Mucosa of descending colon (tissue), 3 donors: ENCODE results near the gene PIEZO2. TPM values are rescaled to one million over a fixed set of nuclear protein-coding genes. Genes with fewer than 3 reads are reported as not detected.
A peak's percentile ranks its signal among the peaks of the same experiment; 100 is the strongest.
"Not testable (repeated sequence)": the region's sequence is repeated elsewhere in the genome, so short reads cannot be mapped to it uniquely, and the experiment has no call there.

Source experiments
- ATAC-seq: fragments of 200-7000 bp; cut with Tn5 transposase; one replicate; pipeline ENCODE4 v1.9.1; 2020; ENCODE audit warnings: mild to moderate bottlenecking, moderate library complexity
- DNase-seq, 3 donors: peaks; one replicate each; pipeline ENCODE4 v3.0.0-alpha.2; 2020
- H3K36me3 ChIP-seq: fragments of 200-600 bp; one replicate; pipeline ENCODE4 v1.8.0; 2021; ENCODE audit warnings: low read depth, mild to moderate bottlenecking
- H3K4me1 ChIP-seq: fragments of 200-600 bp; one replicate; pipeline ENCODE4 v1.8.0; 2021; ENCODE audit warnings: low read depth, mild to moderate bottlenecking
- H3K4me3 ChIP-seq: fragments of 200-600 bp; one replicate; pipeline ENCODE4 v1.8.0; 2021; ENCODE audit warnings: mild to moderate bottlenecking
- H3K9me3 ChIP-seq: fragments of 200-600 bp; one replicate; pipeline ENCODE4 v1.8.0; 2021; ENCODE audit warnings: mild to moderate bottlenecking
- CTCF ChIP-seq: fragments of 200-600 bp; IDR thresholded peaks from one replicate; pipeline ENCODE4 v1.8.0; 2022; ENCODE audit warnings: antibody characterized with exemption, mild to moderate bottlenecking
- intact Hi-C, 2 donors: fragments of 100-400 bp; cut with DNase I in 1 of 2; cut with micrococcal nuclease in 1 of 2; formaldehyde crosslinking; loops; one replicate each; pipeline versions ENCODE4 v1.11.0 to v1.11.1; 2022; cut with DNase I, micrococcal nuclease
- total RNA-seq, 3 donors: library from RNA; stranded (reverse); fragmentation: NEBNext Ultra II Directional in 2 of 3; extraction: Animal tissue kit (Norgen Biotek cat#: 25700) in 2 of 3; gene quantifications; one replicate each; pipeline versions ENCODE4 v1.2.1 to v1.2.4, GENCODE V29; 2021 to 2023
- donor health status: DM: no; HTN: no; CAD: no; lungs with moderate emphysema.
- donor health status: DM: no; HTN: no; CAD: no.
- donor health status: DM: no; HTN: yes; CAD: no.

Gene PIEZO2
- total RNA-seq, 3 donors from 2014 or later, result 1.0 to 18.9 (median 1.4) TPM

DNA sequence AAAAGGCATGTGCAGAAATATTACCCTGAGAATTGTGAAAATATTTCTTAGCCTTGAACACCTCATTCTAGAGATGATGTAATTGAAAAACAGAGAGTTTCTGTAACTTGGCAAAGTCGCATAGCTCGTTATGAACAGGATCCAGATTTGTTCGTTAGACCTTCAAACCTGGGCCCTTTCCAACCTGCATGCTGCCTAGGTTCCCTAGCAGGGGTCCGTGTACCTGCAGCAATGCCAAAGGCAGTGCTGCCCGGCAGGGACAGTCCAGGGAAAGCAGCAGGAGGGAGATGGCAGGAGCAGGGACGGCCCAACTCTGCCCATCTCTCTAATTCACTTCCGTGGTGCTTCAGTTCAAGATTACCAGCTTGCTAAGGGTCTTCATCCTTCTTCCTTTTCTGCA lies 12.0 kb downstream of the PIEZO2 start:
- Histone ChIP-seq H3K4me3 (no peak overlapping the region), H3K4me1 (no peaks in the 10 kb centered on the region), H3K9me3 (no peaks in the 10 kb centered on the region), H3K36me3 (no peaks in the 10 kb centered on the region)
- ATAC-seq (no peak), DNase-seq (no peak)
- intact Hi-C loops, result no loop called here
- no peak for TF ChIP-seq CTCF

GRCh38 chr18:11136241-11136640 lies 13.1 kb downstream of the PIEZO2 start:
- H3K4me1 ChIP-seq, result no peaks in the 10 kb centered on the region
- no peak for TF ChIP-seq CTCF
- intact Hi-C loops, result no loop called here
- H3K36me3 ChIP-seq, result no peaks in the 10 kb centered on the region
- no peak for DNase-seq
- no peak overlapping the region for H3K4me3 ChIP-seq
- no peaks in the 10 kb centered on the region for H3K9me3 ChIP-seq
- ATAC-seq, result no peak

DNA sequence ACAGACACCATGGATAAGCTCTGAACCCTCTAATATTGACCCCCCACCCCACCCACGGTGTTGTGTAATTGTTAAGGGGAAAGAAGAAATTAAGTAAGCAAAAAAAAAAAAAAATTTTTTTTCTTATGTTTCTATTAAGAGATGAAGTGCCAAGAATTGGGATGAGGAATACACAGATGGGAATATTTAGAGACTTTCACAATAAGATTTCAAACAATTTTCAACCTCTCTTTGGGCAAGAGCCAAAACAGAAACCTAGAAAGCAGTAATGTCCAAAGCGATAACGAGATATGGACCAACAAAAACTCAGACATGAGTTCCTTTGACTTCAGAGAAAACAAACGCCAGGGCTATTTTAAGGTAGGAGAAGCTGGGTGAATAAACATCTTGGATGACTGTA lies 14.4 kb downstream of the PIEZO2 start:
- no peak for DNase-seq
- Histone ChIP-seq H3K9me3 (no peaks in the 10 kb centered on the region), H3K4me3 (no peak overlapping the region), H3K36me3 (no peaks in the 10 kb centered on the region), H3K4me1 (no peaks in the 10 kb centered on the region)
- intact Hi-C loops, result no loop called here
- TF ChIP-seq CTCF, result no peak
- ATAC-seq, result no peak

GRCh38 chr18:11129059-11129458 lies 20.3 kb downstream of the PIEZO2 start:
- DNase-seq, H3K4me1 ChIP-seq, intact Hi-C loops, H3K9me3 ChIP-seq, ATAC-seq, H3K36me3 ChIP-seq, H3K4me3 ChIP-seq: not testable (repeated sequence)

DNA sequence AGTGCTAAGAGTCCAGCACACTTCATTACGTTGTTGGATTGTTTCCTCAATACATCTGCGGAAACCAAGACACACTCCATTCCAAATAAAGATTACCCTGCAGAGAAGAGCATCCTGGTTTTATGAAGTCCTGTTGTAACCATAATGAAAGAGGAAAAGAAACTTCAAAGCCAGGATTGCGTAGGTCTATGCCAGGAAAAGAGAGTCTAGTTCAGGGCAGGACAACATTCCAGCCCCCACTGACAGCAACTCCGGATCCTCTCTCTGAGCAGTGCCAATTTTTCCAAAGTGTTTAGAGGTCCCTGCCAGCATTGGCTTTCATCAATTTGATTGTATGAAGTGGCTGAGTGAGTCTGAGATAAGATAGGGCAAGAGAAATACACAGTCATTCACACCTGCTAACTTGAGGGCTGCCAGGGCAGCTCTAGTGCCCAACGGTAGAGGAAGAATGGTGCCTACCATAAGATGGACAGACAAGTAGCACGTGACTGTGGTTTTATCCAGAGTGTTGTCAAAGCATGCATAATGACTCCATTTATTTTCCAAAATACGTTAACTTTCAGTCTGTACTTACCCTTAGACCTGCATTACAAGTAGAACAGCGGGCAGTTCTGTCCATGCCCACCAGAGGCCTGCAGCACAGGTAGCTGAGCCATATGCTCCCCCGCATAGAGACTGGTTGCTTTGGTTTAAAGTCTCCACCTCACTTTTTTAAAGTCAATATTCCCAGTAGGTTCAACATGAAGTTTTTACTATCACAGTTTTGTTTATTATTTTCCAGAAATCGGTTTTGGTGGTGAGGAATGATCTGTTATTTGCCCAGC lies 23.7 kb downstream of the PIEZO2 start:
- no peak for DNase-seq
- intact Hi-C loops, result no loop called here
- Histone ChIP-seq H3K4me1 (no peaks in the 10 kb centered on the region), H3K4me3 (no peak overlapping the region), H3K36me3 (no peaks in the 10 kb centered on the region), H3K9me3 (peaks cover 3% of the 10 kb centered on the region)
- TF ChIP-seq CTCF, result no peak
- peak; percentile 19 for ATAC-seq

DNA sequence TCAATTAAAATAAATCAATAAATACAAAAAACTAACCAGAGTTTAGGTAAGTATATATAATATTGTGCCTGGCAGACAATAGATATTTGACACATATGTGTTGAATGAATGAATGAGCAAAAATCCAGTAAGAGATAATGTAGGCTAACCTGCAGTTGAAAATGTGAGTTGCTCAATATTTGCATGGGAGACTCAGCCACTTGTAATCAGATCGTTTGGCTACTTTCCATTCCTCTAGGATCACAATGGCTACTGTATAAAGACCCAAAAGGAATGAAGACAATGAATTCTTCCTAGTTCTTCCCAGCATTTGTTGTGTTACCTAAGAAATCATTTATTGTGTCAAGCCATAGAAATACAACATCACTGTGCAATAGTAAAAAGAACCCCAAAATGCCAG lies 25.3 kb downstream of the PIEZO2 start:
- Histone ChIP-seq H3K4me3 (no peak overlapping the region), H3K4me1 (no peaks in the 10 kb centered on the region), H3K36me3 (no peaks in the 10 kb centered on the region), H3K9me3 (peaks cover 1% of the 10 kb centered on the region)
- ATAC-seq (no peak), DNase-seq (no peak)
- no peak for TF ChIP-seq CTCF
- intact Hi-C loops, result no loop called here
